HG03521 (cell line): ENCODE measurements around the gene RLN1.
"Not testable (repeated sequence)": the region's sequence is repeated elsewhere in the genome, so short reads cannot be mapped to it uniquely, and the experiment has no call there.

Experiments
- ATAC-seq: cut with Tn5 transposase; IDR thresholded peaks from one replicate; pipeline ENCODE4 v1.9.1; 2021; ENCODE audit warnings: mild to moderate bottlenecking, moderate library complexity; ENCODE audit not compliant: unreplicated experiment

RLN1 gene

GRCh38 chr9:5338992-5339981, at the start of gene RLN1:
Gene RLN1 (minus strand): TSS chr9:5339876. CDS start chr9:5339746, 130 bp downstream.
- ATAC-seq: peak; percentile 99

- no peak for ATAC-seq
Measured at GRCh38 chr9:5389109-5389732, 49.5 kb upstream of the RLN1 start.

GRCh38 chr9:5388026-5388819, 48.5 kb upstream of the RLN1 start:
- ATAC-seq: no peak

GRCh38 chr9:5384436-5384835, 44.8 kb upstream of the RLN1 start:
- no peak for ATAC-seq

- ATAC-seq: no peak
Measured at GRCh38 chr9:5382479-5382878, 42.8 kb upstream of the RLN1 start.

GRCh38 chr9:5375790-5376477, 36.3 kb upstream of the RLN1 start:
- ATAC-seq: no peak

GRCh38 chr9:5375091-5375490, 35.4 kb upstream of the RLN1 start:
- no peak for ATAC-seq

GRCh38 chr9:5364294-5365024, 24.8 kb upstream of the RLN1 start:
- ATAC-seq: peak; percentile 76

- no peak for ATAC-seq
Measured at GRCh38 chr9:5361326-5362010, 21.8 kb upstream of the RLN1 start.

- ATAC-seq: no peak
Measured at GRCh38 chr9:5360341-5360740, 20.7 kb upstream of the RLN1 start.

GRCh38 chr9:5357431-5358105, 17.9 kb upstream of the RLN1 start:
- ATAC-seq: no peak

- no peak for ATAC-seq
Measured at GRCh38 chr9:5355817-5356216, 16.1 kb upstream of the RLN1 start.

- no peak for ATAC-seq
Measured at GRCh38 chr9:5355226-5355625, 15.6 kb upstream of the RLN1 start.

GRCh38 chr9:5354184-5354583, 14.5 kb upstream of the RLN1 start:
- ATAC-seq: no peak

GRCh38 chr9:5352637-5353248, 13.1 kb upstream of the RLN1 start:
- ATAC-seq: no peak

- ATAC-seq: no peak
Measured at GRCh38 chr9:5336688-5337087, 3.0 kb downstream of the RLN1 start.

- not testable (repeated sequence) for ATAC-seq
Measured at GRCh38 chr9:5331276-5331675, 8.4 kb downstream of the RLN1 start.

- ATAC-seq: no peak
Measured at GRCh38 chr9:5326893-5327548, 12.7 kb downstream of the RLN1 start.
